GM10248 (cell line): ENCODE results near the gene ABCB6.

Experiments used
- CTCF ChIA-PET: fragments of 300-600 bp; sonication (Branson Sonifier 250); formaldehyde crosslinking; extraction: SDS; loops from one replicate; lab custom pipeline; 2021; ENCODE audit warnings: antibody characterized with exemption; lab: Yijun Ruan, JAX
- POLR2A ChIA-PET: fragments of 350-650 bp; sonication (Branson Sonifier 250); formaldehyde crosslinking; extraction: SDS; loops from one replicate; lab custom pipeline; 2020; ENCODE audit warnings: antibody characterized with exemption; lab: Yijun Ruan, JAX
- DNase-seq: peaks from one replicate; pipeline ENCODE4 v3.0.0; 2012; ENCODE audit errors: extremely low spot score
- CTCF ChIP-seq: IDR thresholded peaks from 2 replicates; pipeline ENCODE4 v1.5.1; 2012; ENCODE audit warnings: mild to moderate bottlenecking, low read depth; ENCODE audit errors: extremely low read depth, missing control alignments, control extremely low read depth

ABCB6 gene

DNA sequence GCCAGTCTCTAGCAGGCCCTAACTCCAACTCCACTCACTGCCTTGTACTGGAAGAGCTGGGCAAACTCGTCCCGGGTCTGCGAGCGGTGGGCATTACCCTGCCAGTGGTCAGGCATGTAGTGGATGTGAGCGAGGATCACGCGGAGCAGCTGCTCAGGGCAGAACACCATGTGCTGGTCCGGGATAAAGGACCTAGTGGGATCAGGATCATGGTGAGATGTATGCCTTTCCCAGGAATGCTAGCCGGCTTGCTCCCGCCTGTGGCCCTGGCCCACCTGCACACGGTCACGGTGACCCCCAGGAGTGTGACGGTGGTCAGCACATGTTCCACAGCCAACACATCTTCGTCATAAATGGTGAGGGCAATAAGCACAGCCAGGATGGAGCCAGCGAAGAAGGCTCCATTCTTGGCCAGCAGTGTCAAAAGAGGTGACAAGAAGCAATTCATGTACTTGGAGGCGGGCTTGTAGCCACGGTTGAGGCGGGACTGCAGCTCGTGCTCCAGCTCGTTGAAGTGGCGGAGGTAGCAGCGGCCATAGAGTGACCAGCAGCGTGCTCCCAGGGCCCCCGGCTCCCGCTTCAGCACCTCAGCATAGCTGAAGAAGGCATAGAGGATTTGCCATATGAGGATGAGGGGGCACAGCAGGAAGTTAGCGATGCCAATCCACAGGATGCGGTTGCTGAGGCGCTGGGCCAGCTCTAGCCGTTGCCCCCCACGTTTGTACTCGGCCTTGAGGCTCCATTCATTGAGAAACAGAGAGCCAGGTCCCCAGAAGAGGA, 5.3 kb upstream of the ABCB6 start:
- CTCF ChIA-PET: interaction anchor here (1.2 to 1.4 kb wide), 2 partner anchors 52 to 71 kb away, joined by 3 read pairs; no protein-coding TSS in a partner anchor
- POLR2A ChIA-PET: no interaction called here
- TF ChIP-seq CTCF: no peak

GRCh38 chr2:219221957-219222518, 3.3 kb upstream of the ABCB6 start:
- ChIA-PET CTCF (interaction anchor here (0.6 to 1.2 kb wide), 4 partner anchors 13 to 73 kb away, joined by 3 to 5 read pairs (median 4); no protein-coding TSS in a partner anchor), POLR2A (no interaction called here)
- no peak for DNase-seq
- no peak for TF ChIP-seq CTCF

More for the DNA sequence above, 5.3 kb upstream of the ABCB6 start:
- no peak for DNase-seq

DNA sequence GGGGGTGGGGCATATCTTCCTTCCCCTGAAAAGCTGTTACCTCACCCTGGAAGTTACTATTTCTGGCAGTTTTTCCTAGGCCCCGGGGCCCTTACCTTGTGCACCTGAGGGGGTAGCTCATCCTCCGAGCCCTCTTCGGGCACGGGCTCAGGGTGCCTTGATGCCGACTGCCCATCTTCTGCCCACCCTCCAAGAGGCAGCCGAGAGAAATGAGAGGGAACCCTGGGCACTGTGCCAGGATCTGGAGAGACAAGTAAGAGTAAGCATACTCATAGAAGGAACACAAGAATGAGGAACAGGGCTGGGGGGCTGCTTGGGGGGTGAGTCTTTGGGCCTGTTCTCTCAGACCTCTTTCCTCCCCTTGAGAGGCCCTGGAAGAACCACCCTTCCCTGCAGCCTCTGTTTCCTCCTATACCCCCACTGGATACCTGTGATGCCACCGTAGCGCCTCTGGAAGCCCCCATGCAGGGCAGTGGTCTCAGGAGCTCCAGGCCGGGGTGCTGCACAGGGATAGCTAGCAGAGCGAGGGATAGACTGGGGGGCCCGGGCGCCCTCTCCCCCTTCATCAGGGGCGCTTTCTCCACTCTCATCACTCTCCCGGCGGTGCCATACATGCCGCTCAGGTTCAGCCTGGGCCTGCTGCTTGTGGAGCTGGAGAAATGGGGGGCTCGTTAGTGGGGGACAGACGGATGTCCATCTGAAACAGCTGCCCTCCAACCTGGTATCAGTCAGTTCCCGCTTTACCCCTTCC, 2.1 kb upstream of the ABCB6 start:
- DNase-seq: no peak
- no peak for TF ChIP-seq CTCF
- POLR2A ChIA-PET: no interaction called here
- CTCF ChIA-PET: interaction anchor here (0.9 to 1.2 kb wide), 3 partner anchors 9 to 74 kb away, joined by 3 read pairs; partner anchors contain the start of gene ANKZF1

DNA sequence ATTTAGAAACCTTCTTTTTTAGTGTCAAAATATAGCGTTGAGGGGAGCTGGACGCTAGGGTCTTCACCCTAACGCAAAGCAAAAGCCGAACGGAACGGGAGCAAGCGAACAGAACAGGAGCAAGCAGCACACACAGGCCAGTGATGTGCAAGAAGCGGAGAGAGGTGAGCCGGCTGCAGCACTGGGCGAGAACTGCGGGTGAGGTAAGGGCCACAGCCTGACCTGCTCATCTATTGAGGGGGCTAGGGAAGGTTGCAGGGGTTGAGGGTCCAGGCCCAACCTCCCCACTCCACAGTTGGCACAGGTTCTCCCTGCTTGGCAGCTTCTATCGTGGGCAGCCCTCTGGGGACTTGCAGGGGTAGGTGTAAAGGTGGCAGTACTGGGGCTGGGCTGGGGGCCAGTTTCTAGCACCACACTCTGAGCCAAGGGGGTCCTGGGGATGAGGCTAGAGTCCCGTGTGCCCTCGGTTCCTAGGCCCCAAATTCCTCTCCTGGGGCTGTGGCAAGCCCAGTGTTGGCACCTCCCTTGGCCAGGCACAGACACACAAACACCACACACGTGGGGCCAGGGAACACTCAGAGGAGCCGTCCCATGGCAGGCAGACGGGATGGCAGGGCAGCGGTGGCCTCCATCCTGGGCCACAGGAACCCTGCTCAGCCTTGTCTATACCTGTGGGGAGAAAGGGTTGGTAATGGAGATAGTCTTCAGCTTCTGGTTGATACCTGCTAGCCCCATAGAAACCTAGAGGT, 1.2 kb upstream of the ABCB6 start:
- no peak for TF ChIP-seq CTCF
- DNase-seq: no peak
- POLR2A ChIA-PET: no interaction called here
- CTCF ChIA-PET: interaction anchor here (0.9 to 1.8 kb wide), 5 partner anchors 10 to 75 kb away, joined by 3 to 6 read pairs (median 3); partner anchors contain the start of gene ANKZF1

DNA sequence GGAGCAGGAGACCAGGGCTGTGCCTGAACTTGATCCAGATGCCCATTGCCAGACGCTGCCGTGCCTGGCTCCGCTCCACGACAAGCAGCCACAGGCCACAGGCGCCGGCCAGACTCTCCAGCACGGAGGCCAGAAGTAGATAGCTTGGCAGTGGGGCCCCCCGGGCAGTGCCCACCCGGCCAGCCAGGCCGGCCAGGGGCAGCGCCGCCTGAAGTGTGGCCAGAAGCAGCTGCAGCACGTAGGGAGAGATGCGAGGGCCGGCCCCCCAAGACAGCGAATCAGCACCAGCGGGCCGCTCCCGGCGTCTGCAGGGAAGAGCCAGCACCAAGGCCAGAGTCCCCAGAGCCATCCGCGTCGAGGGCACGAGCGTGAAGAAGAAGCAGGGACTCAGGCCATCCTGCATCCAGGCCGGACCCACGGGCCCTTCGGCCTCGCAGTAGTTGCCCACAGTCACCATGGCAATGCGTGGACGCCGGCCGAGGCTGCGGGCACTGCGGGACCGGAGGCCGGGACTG, 484 bp downstream of the ABCB6 start:
- DNase-seq: peak; percentile 51
- POLR2A ChIA-PET: interaction anchor here (0.8 to 1.0 kb wide), 2 partner anchors 34 to 36 kb away, joined by 3 read pairs; no protein-coding TSS in a partner anchor
- no peak for TF ChIP-seq CTCF
- CTCF ChIA-PET: interaction anchor here (0.8 to 1.8 kb wide), 3 partner anchors 59 to 77 kb away, joined by 4 to 6 read pairs (median 6); partner anchors contain the start of gene DNAJB2
